K562 (cell line): Measurements from ENCODE around the gene RNF214. TPM values are rescaled to one million over a fixed set of nuclear protein-coding genes. Genes with fewer than 3 reads are reported as not detected.

Source experiments
- ATAC-seq: fragments of 200-7000 bp; cut with Tn5 transposase; 3 replicates; pipeline ENCODE4 v1.9.1; 2020; ENCODE audit warnings: moderate library complexity
- BruUV-seq: library from RNA; stranded (reverse); fragments of 400-500 nt; replicated peaks from 2 replicates; lab custom pipeline; 2021; lab: Mats Ljungman, UMichigan
- CTCF ChIA-PET: fragments of 300-600 bp; formaldehyde crosslinking; extraction: SDS; loops from one replicate; lab custom pipeline; 2021; ENCODE audit warnings: low intra/inter-chr PET ratio; lab: Yijun Ruan, JAX
- POLR2A ChIA-PET: fragments of 300-600, 350-650 bp; sonication (Branson Sonifier 250); formaldehyde crosslinking; extraction: SDS; loops from one replicate; lab custom pipeline; 2021; ENCODE audit warnings: antibody characterized with exemption, inconsistent platforms; lab: Yijun Ruan, JAX
- DNase-seq, 4 experiments: peaks; one replicate each; pipeline versions ENCODE4 v3.0.0 to v3.0.0-alpha.2; 2011 to 2018; ENCODE audit warnings: low spot score in 3 of 4, mixed read lengths in 3 of 4; ENCODE audit errors: extremely low read depth in 1 of 4
- FAIRE-seq: peaks from 2 replicates; lab custom pipeline; 2011; peaks lifted over from hg19 to GRCh38; lab: Jason Lieb, UNC
- H2AFZ ChIP-seq: 2 replicates; pipeline ENCODE4 v1.6.0; 2011; ENCODE audit warnings: low read depth, low read length, control low read depth, inconsistent platforms
- H3K27ac ChIP-seq: fragments of 200-600 bp; 3 replicates; pipeline ENCODE4 v1.8.0; 2011; ENCODE audit warnings: low read depth, mild to moderate bottlenecking, control low read depth, inconsistent platforms, low read length, moderate library complexity, mixed read lengths; ENCODE audit errors: extremely low read depth
- H3K27me3 ChIP-seq, 2 experiments: fragments of 300-600 bp in 1 of 2; 2 replicates in 1 of 2; 3 replicates in 1 of 2; pipeline versions ENCODE4 v1.6.0 to v1.8.0; 2011; ENCODE audit warnings: inconsistent platforms in 2 of 2, low read length in 2 of 2, mild to moderate bottlenecking in 1 of 2, mixed read lengths in 1 of 2, moderate library complexity in 1 of 2; ENCODE audit not compliant: control insufficient read depth in 2 of 2, insufficient read depth in 2 of 2
- H3K36me3 ChIP-seq: fragments of 300-600 bp; 3 replicates; pipeline ENCODE4 v1.8.0; 2011; ENCODE audit warnings: mild to moderate bottlenecking, low read length, inconsistent platforms; ENCODE audit not compliant: control insufficient read depth, insufficient read depth
- H3K4me1 ChIP-seq, 2 experiments: fragments of 200-600 bp in 1 of 2; replicated peaks in 1 of 2; 2 replicates in 1 of 2; 3 replicates in 1 of 2; pipeline versions ENCODE4 v1.5.1 to v1.8.0; 2011; ENCODE audit warnings: inconsistent platforms in 2 of 2, low read length in 2 of 2, mild to moderate bottlenecking in 1 of 2, mixed read lengths in 1 of 2, moderate library complexity in 1 of 2; ENCODE audit not compliant: control insufficient read depth in 2 of 2, insufficient read depth in 2 of 2
- H3K4me2 ChIP-seq: 2 replicates; pipeline ENCODE4 v1.6.1; 2011; ENCODE audit warnings: low read length, control low read depth, inconsistent platforms, mixed read lengths; ENCODE audit not compliant: insufficient read depth
- H3K4me3 ChIP-seq: fragments of 200-600 bp; sonication (generic), shearing (Covaris generic); 2 replicates; pipeline ENCODE4 v1.5.1; 2016; ENCODE audit warnings: control low read depth, inconsistent platforms
- H3K79me2 ChIP-seq: fragments of 200-600 bp; 3 replicates; pipeline ENCODE4 v1.8.0; 2011; ENCODE audit warnings: low read length, inconsistent platforms; ENCODE audit not compliant: control insufficient read depth, insufficient read depth
- H3K9ac ChIP-seq, 2 experiments: 2 replicates each; pipeline versions ENCODE4 v1.6.0 to v1.6.1; 2011; ENCODE audit warnings: low read depth in 2 of 2, low read length in 2 of 2, control low read depth in 1 of 2, inconsistent platforms in 1 of 2, mild to moderate bottlenecking in 1 of 2, mixed read lengths in 1 of 2; ENCODE audit not compliant: insufficient read depth in 1 of 2
- H3K9me1 ChIP-seq: one replicate; pipeline ENCODE4 v1.6.0; 2011; ENCODE audit warnings: inconsistent platforms, mild to moderate bottlenecking, low read length, moderate library complexity; ENCODE audit not compliant: control insufficient read depth, insufficient read depth
- H3K9me3 ChIP-seq: replicated peaks from 2 replicates; pipeline ENCODE4 v1.5.1; 2011; ENCODE audit warnings: low read depth, low read length, inconsistent platforms; ENCODE audit not compliant: control insufficient read depth, insufficient read depth
- H4K20me1 ChIP-seq: replicated peaks from 2 replicates; pipeline ENCODE4 v1.6.1; 2011; ENCODE audit warnings: low read length, inconsistent platforms, mixed read lengths; ENCODE audit not compliant: control insufficient read depth, insufficient read depth
- ARID1B ChIP-seq: fragments of 450-650 bp; IDR thresholded peaks from 2 replicates; pipeline ENCODE4 v1.6.1; 2016; ENCODE audit warnings: antibody characterized with exemption, mild to moderate bottlenecking, inconsistent platforms
- CBX2 ChIP-seq: fragments of 200-600 bp; sonication (generic); IDR thresholded peaks from one replicate; pipeline ENCODE4 v1.6.1; 2012; ENCODE audit warnings: mild to moderate bottlenecking, low read length, inconsistent platforms; ENCODE audit not compliant: insufficient read depth, poor library complexity, severe bottlenecking
- FIP1L1 ChIP-seq: fragments of 200-400 bp; formaldehyde crosslinking; IDR thresholded peaks from 2 replicates; pipeline ENCODE4 v1.6.1; 2018; ENCODE audit warnings: mild to moderate bottlenecking, low read depth, low read length; ENCODE audit not compliant: poor library complexity, severe bottlenecking
- GTF2B ChIP-seq: IDR thresholded peaks from 2 replicates; pipeline ENCODE4 v1.6.1; 2011; ENCODE audit not compliant: insufficient read length; ENCODE audit errors: extremely low read depth
- NFIC ChIP-seq: fragments of 450-650 bp; IDR thresholded peaks from 2 replicates; pipeline ENCODE4 v1.6.1; 2017; ENCODE audit warnings: mild to moderate bottlenecking, inconsistent platforms
- PCBP1 ChIP-seq: fragments of 200-400 bp; formaldehyde crosslinking; IDR thresholded peaks from 2 replicates; pipeline ENCODE4 v1.6.1; 2018; ENCODE audit warnings: mild to moderate bottlenecking, low read depth, low read length; ENCODE audit not compliant: poor library complexity, severe bottlenecking
- RCOR1 ChIP-seq, 2 experiments: IDR thresholded peaks; 2 replicates each; pipeline ENCODE4 v1.6.1; 2012; ENCODE audit warnings: low read depth in 2 of 2, low read length in 2 of 2, borderline replicate concordance in 1 of 2, improper control_type of control experiment in 1 of 2
- TFAP4 ChIP-seq: sonication (generic); formaldehyde crosslinking; IDR thresholded peaks from 2 replicates; pipeline ENCODE4 v1.8.0; 2022; ENCODE audit warnings: missing genetic modification reagents, mild to moderate bottlenecking, moderate library complexity, borderline replicate concordance
- ZBTB43 ChIP-seq: sonication (generic); formaldehyde crosslinking; IDR thresholded peaks from 2 replicates; pipeline ENCODE4 v1.8.0; 2023; ENCODE audit warnings: mild to moderate bottlenecking, missing genetic modification reagents
- ZHX1 ChIP-seq: fragments of 150-350 bp; conservative IDR thresholded peaks from 2 replicates; pipeline ENCODE4 v1.6.1; 2014; ENCODE audit warnings: low read length
- ZNF239 ChIP-seq: fragments of 250-450 bp; sonication (Bioruptor Pico); IDR thresholded peaks from 2 replicates; pipeline ENCODE4 v1.4.0; 2020; ENCODE audit warnings: mild to moderate bottlenecking
- ZNF253 ChIP-seq: fragments of 250-450 bp; sonication (Bioruptor Pico); conservative IDR thresholded peaks from 2 replicates; pipeline ENCODE4 v1.6.1; 2021; ENCODE audit warnings: mild to moderate bottlenecking
- ZNF830 ChIP-seq: fragments of 250-450 bp; sonication (Bioruptor Pico); IDR thresholded peaks from 2 replicates; pipeline ENCODE4 v1.5.0; 2021; ENCODE audit warnings: mild to moderate bottlenecking
- WGBS: fragments of 100-300 bp; shearing (Covaris generic); methylation state at CpG from one replicate; pipeline ENCODE4 v1.1.6; 2016; ENCODE audit warnings: low coverage, mixed read lengths; ENCODE audit not compliant: insufficient coverage; ENCODE audit errors: missing lambda C conversion rate; 5-methylcytosine and 5-hydroxymethylcytosine counted together
- in situ Hi-C: fragments of 300-500 bp; cut with MboI; formaldehyde crosslinking; loops from 4 replicates; pipeline ENCODE4 v1.15.0; 2018; ENCODE audit warnings: inconsistent platforms, mixed read lengths
- intact Hi-C: fragments of 100-400 bp; cut with micrococcal nuclease; formaldehyde crosslinking; loops from 2 replicates; pipeline ENCODE4 v1.14.2; 2022
- polyA plus RNA-seq, 8 experiments: library from polyadenylated mRNA; depleted of rRNA in 4 of 8; stranded (reverse) in 5 of 8; unstranded in 3 of 8; fragments of >200 nt; fragmentation: Nextera tagmentation in 2 of 8; fragmentation: Illumina TruSeq in 1 of 8; extraction: Ambion mirVana in 2 of 8; extraction: Trizol in 1 of 8; gene quantifications; 2 replicates each; pipeline versions ENCODE4 v1.2.1 to v1.2.3, GENCODE V29; 2011 to 2014; ENCODE audit warnings: inconsistent platforms in 1 of 8, missing spikeins in 1 of 8
- total RNA-seq, 7 experiments: library from RNA; depleted of rRNA in 6 of 7; stranded (reverse); fragments of >200 nt in 6 of 7; fragmentation: Illumina TruSeq in 2 of 7; extraction: Trizol in 2 of 7; gene quantifications; 2 replicates each; pipeline versions ENCODE4 v1.2.1 to v1.2.3, GENCODE V29; 2011 to 2021; ENCODE audit warnings: low replicate concordance in 1 of 7

Gene RNF214
- total and polyA plus RNA-seq, 9 of the 15 experiments (the other 6 are each of a cell fraction or from before 2014, with no cell fraction given), result 6.6 to 24.8 (median 11.9) TPM

- no peak overlapping the region for H3K4me2 ChIP-seq
- no TSS peak for BruUV-seq
- intact Hi-C loops, result no loop called here
- in situ Hi-C loops, result no loop called here
- 84% methylated on average over 6 of the region's 6 CpGs for WGBS
- H3K4me1 ChIP-seq, result peaks cover 0 to 5% of the 10 kb centered on the region in 2 experiments; a peak in 3 of 5 replicates
- no peaks in the 10 kb centered on the region for H3K9me1 ChIP-seq
- H3K27ac ChIP-seq, result no peak overlapping the region
- ATAC-seq (no peak), FAIRE-seq (no peak), DNase-seq (no peak)
- no peaks in the 10 kb centered on the region for H3K9me3 ChIP-seq
- ChIA-PET CTCF (no interaction called here), POLR2A (no interaction called here)
- peaks cover 3% of the 10 kb centered on the region; the same call in 1 of the 2 replicates for H4K20me1 ChIP-seq
- no peaks in the 10 kb centered on the region for H3K27me3 ChIP-seq
- no peak overlapping the region for H2AFZ ChIP-seq
- H3K4me3 ChIP-seq, result no peak overlapping the region
- no peaks in the 10 kb centered on the region for H3K79me2 ChIP-seq
- no peak overlapping the region for H3K9ac ChIP-seq
- peaks cover 52% of the 10 kb centered on the region for H3K36me3 ChIP-seq
- TF ChIP-seq NFIC, result no peak
- TF ChIP-seq ZHX1, result no peak
- no peak for TF ChIP-seq ZNF239
- TF ChIP-seq ZNF253 (CRISPR knock-in tag), result no peak
- TF ChIP-seq ZBTB43, result no peak
- no peak for TF ChIP-seq TFAP4 (CRISPR knock-in tag)
- no peak for TF ChIP-seq ARID1B
- TF ChIP-seq PCBP1, result no peak
- no peak for TF ChIP-seq GTF2B
- TF ChIP-seq ZNF830, result no peak
- TF ChIP-seq CBX2, result no peak
- no peak for TF ChIP-seq RCOR1 (IDR thresholded peaks at IDR 0.05; ENCODE audit: borderline replicate concordance in 1 of 2, low read depth in 2 of 2, low read length in 2 of 2)
- TF ChIP-seq FIP1L1, result no peak
Measured at GRCh38 chr11:117281159-117281558, 48.7 kb downstream of the RNF214 start.
